GM12892 (cell line): ENCODE measurements around the gene AP3D1.
"Not testable (repeated sequence)": the region's sequence is repeated elsewhere in the genome, so short reads cannot be mapped to it uniquely, and the experiment has no call there.

Experiments used
- POLR2A ChIP-seq: IDR thresholded peaks from 2 replicates; pipeline ENCODE4 v1.6.1; 2011; ENCODE audit warnings: low read depth, low read length, control low read depth
- POLR2AphosphoS5 ChIP-seq: IDR thresholded peaks from 2 replicates; pipeline ENCODE4 v1.6.1; 2011; ENCODE audit warnings: low read depth, low read length, control low read depth

DNA sequence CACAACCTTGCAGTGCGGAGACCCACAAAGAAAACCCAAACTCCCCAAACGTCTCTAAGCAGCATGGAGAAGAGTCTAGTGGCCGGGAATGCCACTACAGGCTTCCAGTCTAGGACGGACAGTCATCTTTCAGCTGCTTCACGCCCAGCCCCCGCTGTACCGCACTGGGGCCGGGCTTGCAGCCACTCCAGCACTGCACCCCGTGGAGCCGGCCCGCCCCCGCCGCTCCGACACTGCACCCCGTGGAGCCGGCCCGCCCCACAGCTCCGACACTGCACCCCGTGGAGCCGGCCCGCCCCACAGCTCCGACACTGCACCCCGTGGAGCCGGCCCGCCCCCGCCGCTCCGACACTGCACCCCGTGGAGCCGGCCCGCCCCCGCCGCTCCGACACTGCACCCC, 23.1 kb downstream of the AP3D1 start:
- TF ChIP-seq POLR2A, POLR2AphosphoS5: not testable (repeated sequence)
